Stimulated activated memory B cell treated with anti-CD40 and anti-IgM and Interleukin-4, amounts not matched to agents 10 μg/mL and 1 μg/mL and 100 μg/mL, for 72 hours (primary cell): ENCODE data around the gene ATF7IP2.
A peak's percentile ranks its signal among the peaks of the same experiment; 100 is the strongest.
"Not testable (repeated sequence)": the region's sequence is repeated elsewhere in the genome, so short reads cannot be mapped to it uniquely, and the experiment has no call there.

Source experiments
- ATAC-seq: fragments of 150-1000 bp; cut with Tn5 transposase; 2 replicates; pipeline ENCODE4 v1.10.0; 2021
- H3K27ac Mint-ChIP-seq: one replicate; pipeline ENCODE4 v1.8.0; 2022; ENCODE audit warnings: mild to moderate bottlenecking, mixed read lengths
- H3K27me3 Mint-ChIP-seq: one replicate; pipeline ENCODE4 v1.8.0; 2022; ENCODE audit warnings: mixed read lengths
- H3K36me3 Mint-ChIP-seq: one replicate; pipeline ENCODE4 v1.8.0; 2022; ENCODE audit warnings: mixed read lengths
- H3K4me1 Mint-ChIP-seq: one replicate; pipeline ENCODE4 v1.8.0; 2022; ENCODE audit warnings: mixed read lengths
- H3K4me3 Mint-ChIP-seq: one replicate; pipeline ENCODE4 v1.8.0; 2022; ENCODE audit warnings: mild to moderate bottlenecking, moderate library complexity, mixed read lengths
- H3K9me3 Mint-ChIP-seq: one replicate; pipeline ENCODE4 v1.8.0; 2022; ENCODE audit warnings: mixed read lengths

Gene ATF7IP2

DNA sequence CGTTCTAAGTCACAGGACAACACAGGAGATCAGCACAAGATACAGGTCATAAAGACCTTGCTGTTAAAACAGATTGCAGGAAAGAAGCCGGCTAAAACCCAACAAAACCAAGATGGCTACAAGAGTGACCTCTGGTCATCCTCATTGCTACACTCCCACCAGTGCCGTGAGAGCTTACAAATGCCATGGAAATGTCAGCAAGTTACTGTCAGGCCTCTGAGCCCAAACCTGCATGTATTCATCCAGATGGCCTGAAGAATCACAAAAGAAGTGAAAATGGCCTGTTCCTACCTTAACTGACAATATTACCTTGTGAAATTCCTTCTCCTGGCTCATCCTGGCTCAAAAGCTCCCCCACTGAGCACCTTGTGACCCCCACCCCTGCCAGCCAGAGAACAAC lies 119.4 kb downstream of the ATF7IP2 start:
- not testable (repeated sequence) for H3K36me3 Mint-ChIP-seq, ATAC-seq, H3K9me3 Mint-ChIP-seq, H3K27me3 Mint-ChIP-seq, H3K4me3 Mint-ChIP-seq
- Mint-ChIP-seq H3K4me1 (peaks cover 35% of the 10 kb centered on the region), H3K27ac (peak overlapping the region; percentile 3)

DNA sequence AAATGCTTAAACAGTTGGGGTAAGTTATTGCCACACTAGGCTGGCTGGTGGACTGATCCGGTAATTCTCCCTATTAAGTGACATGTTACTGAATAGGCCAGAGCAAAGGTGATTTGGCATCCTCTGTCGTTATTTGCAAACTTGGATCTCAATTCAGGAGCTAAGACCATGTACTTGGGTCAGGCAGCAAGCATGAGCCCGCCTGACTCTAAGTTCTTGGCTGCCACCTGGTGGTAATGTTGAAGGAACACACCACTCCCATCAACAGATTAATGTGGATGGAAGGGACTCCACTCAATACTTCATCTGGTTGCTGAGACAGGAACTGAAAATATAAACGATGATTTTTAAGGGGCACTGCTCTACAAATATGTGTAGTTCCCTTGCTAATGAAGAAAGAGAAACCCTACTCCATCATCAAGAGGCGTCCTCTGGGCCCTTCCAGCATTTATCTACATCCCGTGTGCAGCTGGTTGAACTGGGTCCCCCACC lies 123.7 kb downstream of the ATF7IP2 start:
- H3K27me3 Mint-ChIP-seq, result no peaks in the 10 kb centered on the region
- H3K27ac Mint-ChIP-seq, result peak overlapping the region; percentile 79
- peaks cover 35% of the 10 kb centered on the region for H3K4me1 Mint-ChIP-seq
- no peaks in the 10 kb centered on the region for H3K36me3 Mint-ChIP-seq
- peak; percentile 92 for ATAC-seq
- H3K4me3 Mint-ChIP-seq, result peak overlapping the region; percentile 41
- peaks cover 4% of the 10 kb centered on the region for H3K9me3 Mint-ChIP-seq

DNA sequence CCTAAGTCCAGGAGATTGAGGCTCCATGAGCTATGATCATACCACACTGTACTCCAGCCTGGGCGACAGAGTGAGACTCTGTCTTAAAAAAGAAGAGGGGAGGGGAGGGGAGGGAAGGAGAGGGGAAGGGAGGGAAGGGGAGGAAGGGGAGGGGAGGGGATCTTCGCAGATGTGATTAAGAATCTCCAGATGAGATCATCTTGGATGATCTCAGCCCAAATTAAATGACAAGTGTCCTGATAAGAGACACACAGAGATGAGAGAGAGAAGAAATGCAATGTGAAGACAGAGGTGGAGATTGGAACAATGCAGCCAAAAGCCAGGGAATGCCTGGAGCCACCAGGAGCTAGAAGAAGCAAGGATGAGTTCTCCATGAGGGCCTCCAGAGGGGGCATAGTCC lies 124.4 kb downstream of the ATF7IP2 start:
- no peak for ATAC-seq
- Mint-ChIP-seq H3K27ac (peak overlapping the region; percentile 79), H3K27me3 (no peaks in the 10 kb centered on the region), H3K9me3 (peaks cover 2% of the 10 kb centered on the region), H3K4me1 (peaks cover 37% of the 10 kb centered on the region), H3K36me3 (no peaks in the 10 kb centered on the region), H3K4me3 (peak overlapping the region; percentile 41)

DNA sequence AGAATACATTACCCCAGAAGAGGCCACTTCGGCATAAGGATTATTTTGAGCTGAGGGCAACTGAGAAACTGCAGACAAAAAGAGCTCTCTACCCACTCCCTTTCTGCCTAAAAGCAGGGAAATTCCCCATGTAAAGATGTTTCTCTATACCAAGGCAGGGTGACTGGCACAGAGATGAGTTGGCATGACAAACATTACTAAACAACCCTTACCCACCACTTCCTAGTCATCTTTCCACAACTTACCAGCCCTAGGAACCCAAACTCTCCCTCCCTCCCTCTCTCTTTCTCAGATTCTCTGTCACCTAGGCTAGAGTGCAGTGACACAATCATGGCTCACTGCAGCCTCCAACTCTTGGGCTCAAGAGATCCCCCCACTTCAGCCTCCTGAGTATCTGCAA lies 126.0 kb downstream of the ATF7IP2 start:
- peaks cover 43% of the 10 kb centered on the region for H3K4me1 Mint-ChIP-seq

DNA sequence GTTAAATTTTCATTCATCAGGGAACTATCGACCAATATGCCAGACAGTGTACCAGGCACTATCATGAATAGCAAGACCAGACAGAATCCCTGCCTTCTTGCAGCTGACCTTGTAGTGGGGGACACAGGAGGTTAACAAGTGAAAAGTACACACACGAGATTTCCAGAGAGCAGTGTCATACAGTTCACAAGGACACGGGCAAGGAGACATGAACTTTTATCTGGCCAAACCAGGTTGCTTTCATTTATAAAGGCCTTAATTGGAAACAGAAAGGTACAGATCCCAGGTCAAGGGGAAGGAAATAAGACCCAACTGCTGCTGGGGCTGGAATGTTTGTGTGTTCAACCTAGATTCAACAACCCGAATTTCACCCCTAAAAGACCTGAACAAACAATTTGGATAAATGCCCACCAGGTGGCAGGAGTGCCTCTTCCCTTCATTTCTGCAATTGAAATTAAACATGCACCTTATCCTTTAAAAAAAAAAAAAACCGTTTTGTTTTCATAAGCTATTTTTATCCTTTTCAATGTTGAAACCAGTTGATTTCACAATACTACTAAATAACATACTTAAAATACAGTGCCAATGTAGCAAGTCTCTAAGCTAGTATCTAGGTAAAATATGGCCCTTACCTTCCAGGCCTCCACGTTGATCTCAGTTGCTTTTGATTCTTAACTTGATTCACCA lies 128.7 kb downstream of the ATF7IP2 start:
- peaks cover 39% of the 10 kb centered on the region for H3K4me1 Mint-ChIP-seq
- no peak overlapping the region for H3K4me3 Mint-ChIP-seq
- no peak for ATAC-seq
- no peaks in the 10 kb centered on the region for H3K27me3 Mint-ChIP-seq
- no peaks in the 10 kb centered on the region for H3K36me3 Mint-ChIP-seq
- H3K27ac Mint-ChIP-seq, result peak overlapping the region; percentile 14
- peaks cover 5% of the 10 kb centered on the region for H3K9me3 Mint-ChIP-seq

More for the DNA sequence above, 126.0 kb downstream of the ATF7IP2 start:
- Mint-ChIP-seq H3K27me3 (no peaks in the 10 kb centered on the region), H3K9me3 (peaks cover 5% of the 10 kb centered on the region), H3K36me3 (no peaks in the 10 kb centered on the region), H3K27ac (peak overlapping the region; percentile 20), H3K4me3 (peak overlapping the region; percentile 19)
- ATAC-seq, result peak; percentile 83

DNA sequence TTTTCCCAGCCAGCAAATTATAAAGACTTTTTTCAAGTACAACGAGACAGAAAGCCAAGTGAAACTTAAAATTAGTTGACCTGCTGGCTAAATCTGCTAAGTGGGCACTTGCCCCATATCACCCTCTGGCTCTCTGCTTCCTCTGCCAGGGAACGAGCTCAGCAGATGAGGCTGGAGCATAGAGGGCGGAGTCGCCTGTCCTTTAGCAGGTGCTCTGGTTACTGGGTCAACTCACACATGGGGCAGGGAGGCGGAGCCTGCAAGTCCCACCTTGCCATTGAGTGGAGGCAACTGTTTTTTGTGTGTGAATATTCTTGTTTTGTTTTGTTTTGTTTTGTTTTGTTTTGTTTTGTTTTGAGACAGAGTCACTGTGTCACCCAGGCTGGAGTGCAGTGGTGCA lies 132.0 kb downstream of the ATF7IP2 start:
- ATAC-seq, result no peak
- Mint-ChIP-seq H3K27me3 (no peaks in the 10 kb centered on the region), H3K4me1 (peaks cover 14% of the 10 kb centered on the region), H3K36me3 (no peaks in the 10 kb centered on the region), H3K9me3 (peaks cover 3% of the 10 kb centered on the region), H3K27ac (no peak overlapping the region), H3K4me3 (no peak overlapping the region)

DNA sequence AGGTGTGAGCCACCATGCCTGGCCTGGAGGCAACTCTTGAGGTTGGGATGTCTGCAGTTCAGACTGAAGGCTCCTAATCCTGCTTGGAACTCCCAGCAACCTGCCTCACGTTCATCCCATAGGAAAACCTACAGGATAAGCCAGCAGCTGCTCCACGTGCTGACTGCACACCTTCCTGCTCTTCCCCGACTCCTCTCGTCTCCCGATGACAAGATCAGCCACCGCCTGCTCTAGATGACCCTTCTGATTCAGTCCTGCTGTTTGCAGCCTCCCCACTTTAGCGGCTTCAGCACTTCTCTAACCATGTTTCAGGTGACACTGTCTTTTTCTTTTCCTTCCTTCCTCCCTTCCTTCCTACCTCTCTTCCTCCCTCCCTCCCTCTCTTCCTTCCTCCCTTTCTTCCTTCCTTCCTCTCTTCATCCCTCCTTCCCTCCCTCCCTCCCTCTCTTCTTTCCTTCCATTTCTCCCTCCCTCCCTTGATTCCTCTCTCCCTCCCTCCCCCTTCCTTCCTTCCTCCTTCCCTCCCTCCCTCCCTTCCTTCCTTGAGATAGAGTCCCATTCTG lies 132.7 kb downstream of the ATF7IP2 start:
- H3K36me3 Mint-ChIP-seq, result no peaks in the 10 kb centered on the region
- H3K27me3 Mint-ChIP-seq, result no peaks in the 10 kb centered on the region
- no peak overlapping the region for H3K27ac Mint-ChIP-seq
- no peak overlapping the region for H3K4me3 Mint-ChIP-seq
- ATAC-seq, result no peak
- peaks cover 3% of the 10 kb centered on the region for H3K9me3 Mint-ChIP-seq
- peaks cover 14% of the 10 kb centered on the region for H3K4me1 Mint-ChIP-seq

DNA sequence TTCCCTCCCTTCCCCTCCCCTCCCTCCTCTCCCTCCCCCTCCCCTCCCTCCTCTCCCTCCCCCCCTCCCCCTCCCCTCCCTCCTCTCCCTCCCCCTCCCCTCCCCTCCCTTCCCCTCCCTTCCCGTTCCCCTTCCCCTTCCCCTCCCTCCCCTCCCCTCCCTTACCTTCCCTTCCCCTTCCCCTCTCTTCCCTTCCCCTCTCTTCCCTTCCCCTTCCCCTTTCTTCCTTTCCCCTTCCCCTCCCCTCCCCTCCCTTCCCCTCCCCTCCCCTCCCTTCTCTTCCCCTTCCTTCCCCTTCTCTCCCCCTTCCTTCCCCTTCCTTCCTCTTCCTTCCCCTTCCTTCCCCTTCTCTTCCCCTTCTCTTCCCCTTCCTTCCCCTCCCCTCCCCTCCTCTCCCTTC lies 133.4 kb downstream of the ATF7IP2 start:
- Mint-ChIP-seq H3K27ac (no peak overlapping the region), H3K9me3 (peaks cover 3% of the 10 kb centered on the region), H3K27me3 (no peaks in the 10 kb centered on the region), H3K4me3 (no peak overlapping the region), H3K36me3 (no peaks in the 10 kb centered on the region), H3K4me1 (peaks cover 14% of the 10 kb centered on the region)
- no peak for ATAC-seq

DNA sequence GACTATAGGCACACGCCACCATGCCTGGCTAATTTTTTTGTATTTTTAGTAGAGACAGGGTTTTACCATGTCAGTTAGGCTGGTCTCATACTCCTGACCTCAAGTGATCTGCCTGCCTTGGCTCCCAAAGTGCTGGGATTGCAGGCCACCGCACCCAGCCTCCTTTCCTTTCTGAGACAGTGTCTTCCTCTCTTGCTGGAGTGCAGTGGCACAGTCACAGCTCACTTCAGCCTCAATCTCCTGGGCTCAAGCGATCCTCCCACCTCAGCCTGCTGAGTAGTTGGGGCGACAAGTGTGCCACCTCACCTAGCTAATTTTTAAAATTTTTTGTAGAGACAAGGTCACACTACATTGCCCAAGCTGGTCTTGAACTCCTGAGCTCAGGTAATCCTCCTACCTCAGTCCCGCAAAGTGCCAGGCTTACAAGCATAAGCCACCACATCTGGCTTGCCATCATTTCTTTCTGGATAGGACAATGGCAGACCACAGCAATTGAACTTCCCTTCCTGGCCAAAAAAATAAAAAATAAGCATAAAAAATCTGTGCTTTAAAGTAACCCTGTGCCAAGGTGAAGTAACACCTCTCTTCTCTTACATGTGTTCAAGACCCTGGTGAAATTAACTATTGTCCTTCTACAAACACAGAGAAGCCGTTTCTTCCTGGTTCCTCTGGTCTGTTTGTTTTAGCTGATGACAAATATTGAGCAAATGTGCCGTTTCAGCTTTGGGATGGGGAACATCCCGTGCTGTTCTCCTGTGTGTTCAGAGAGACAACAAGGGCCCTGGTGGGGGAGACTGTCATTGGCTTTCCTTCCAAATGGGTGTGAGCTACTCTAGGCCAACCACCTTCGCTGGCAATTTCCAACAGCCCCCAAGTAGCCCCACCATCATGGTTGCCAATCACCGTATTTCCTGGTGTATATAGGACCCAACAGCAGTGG lies 134.3 kb downstream of the ATF7IP2 start:
- peaks cover 5% of the 10 kb centered on the region for H3K4me1 Mint-ChIP-seq

DNA sequence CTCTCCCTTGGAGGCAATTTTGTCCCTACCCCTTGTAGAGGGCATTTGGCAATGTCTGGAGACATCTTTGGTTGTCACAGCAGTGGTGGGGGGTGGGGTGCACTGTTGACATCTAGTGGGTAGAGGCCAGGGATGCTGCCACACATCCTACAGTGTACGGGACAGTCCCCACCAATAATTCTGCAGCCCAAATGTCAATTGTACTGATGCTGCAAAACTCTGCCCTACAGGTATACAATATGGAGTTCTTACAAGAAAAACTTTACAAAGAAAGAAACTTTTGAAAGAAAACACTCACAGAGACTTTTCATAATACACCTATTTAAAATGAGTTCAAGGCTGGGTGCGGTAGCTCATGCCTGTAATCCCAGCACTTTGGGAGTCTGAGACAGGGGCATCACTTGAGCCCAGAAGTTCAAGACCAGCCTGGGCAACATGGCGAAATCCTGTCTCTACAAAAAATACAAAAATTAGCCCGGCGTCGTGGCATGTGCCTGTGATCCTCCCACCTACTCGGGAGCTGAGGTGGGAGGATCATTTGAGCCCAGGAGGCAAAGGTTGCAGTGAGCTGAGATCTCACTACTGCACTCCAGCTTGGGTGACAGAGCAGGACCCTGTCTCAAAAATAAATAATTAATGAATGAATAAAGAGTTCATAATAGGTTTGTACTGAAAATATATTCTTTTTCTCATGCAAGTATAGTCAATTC lies 135.2 kb downstream of the ATF7IP2 start:
- Mint-ChIP-seq H3K9me3 (peaks cover 3% of the 10 kb centered on the region), H3K36me3 (no peaks in the 10 kb centered on the region), H3K27ac (peak overlapping the region; percentile 77), H3K4me3 (no peak overlapping the region), H3K4me1 (no peaks in the 10 kb centered on the region), H3K27me3 (no peaks in the 10 kb centered on the region)
- ATAC-seq, result no peak

More for the DNA sequence above, 134.3 kb downstream of the ATF7IP2 start:
- Mint-ChIP-seq H3K36me3 (no peaks in the 10 kb centered on the region), H3K9me3 (peaks cover 3% of the 10 kb centered on the region), H3K27ac (peak overlapping the region; percentile 77), H3K27me3 (no peaks in the 10 kb centered on the region), H3K4me3 (no peak overlapping the region)
- no peak for ATAC-seq

DNA sequence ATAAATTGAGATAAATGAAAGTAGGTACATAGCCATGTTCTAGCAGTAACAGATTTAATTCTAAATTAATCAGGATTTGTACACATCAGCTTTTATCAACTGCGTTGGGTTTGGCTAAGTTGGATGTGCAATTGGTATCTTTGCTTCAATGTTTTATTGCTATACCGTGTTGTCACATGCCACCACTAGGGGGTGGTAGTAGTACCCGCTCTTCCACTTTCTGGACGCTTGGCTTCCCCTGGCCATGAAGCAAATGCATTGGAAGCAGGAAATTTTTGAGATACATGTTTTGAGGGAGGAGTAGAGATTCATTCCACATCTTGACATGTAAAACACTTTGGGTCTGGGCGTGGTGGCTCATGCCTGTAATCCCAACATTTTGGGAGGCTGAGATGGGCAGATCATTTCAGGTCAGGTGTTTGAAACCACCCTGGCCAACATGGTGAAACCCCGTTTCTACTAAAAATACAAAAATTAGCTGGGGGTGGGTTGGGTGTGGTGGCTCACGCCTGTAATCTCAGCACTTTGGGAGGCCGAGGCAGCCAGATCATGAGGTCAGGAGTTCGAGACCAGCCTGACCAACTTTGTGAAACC lies 135.9 kb downstream of the ATF7IP2 start:
- no peaks in the 10 kb centered on the region for H3K9me3 Mint-ChIP-seq

DNA sequence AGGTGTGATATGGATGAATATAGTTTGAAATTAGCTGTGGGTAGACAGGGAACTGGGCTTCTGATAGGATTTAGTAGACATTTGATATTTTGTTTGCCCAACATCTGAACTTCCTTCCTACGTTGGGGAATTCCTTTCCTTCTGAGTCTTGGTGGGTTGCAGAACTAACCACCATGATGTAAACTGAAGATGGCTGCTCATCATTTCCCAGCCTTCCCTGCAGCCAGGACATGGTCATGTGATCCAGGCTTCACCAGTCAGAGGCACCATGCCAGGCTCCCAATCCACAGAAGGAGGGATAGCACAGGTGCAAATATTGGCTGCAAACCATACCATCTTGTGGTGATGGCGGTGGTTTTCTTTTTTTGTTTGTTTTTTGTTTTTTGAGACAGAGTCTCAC lies 137.1 kb downstream of the ATF7IP2 start:
- Mint-ChIP-seq H3K4me3 (no peak overlapping the region), H3K27ac (no peak overlapping the region), H3K36me3 (no peaks in the 10 kb centered on the region), H3K9me3 (no peaks in the 10 kb centered on the region), H3K4me1 (no peaks in the 10 kb centered on the region), H3K27me3 (no peaks in the 10 kb centered on the region)
- no peak for ATAC-seq

More for the DNA sequence above, 135.9 kb downstream of the ATF7IP2 start:
- Mint-ChIP-seq H3K4me1 (no peaks in the 10 kb centered on the region), H3K27ac (no peak overlapping the region), H3K4me3 (no peak overlapping the region), H3K36me3 (no peaks in the 10 kb centered on the region), H3K27me3 (no peaks in the 10 kb centered on the region)
- no peak for ATAC-seq

DNA sequence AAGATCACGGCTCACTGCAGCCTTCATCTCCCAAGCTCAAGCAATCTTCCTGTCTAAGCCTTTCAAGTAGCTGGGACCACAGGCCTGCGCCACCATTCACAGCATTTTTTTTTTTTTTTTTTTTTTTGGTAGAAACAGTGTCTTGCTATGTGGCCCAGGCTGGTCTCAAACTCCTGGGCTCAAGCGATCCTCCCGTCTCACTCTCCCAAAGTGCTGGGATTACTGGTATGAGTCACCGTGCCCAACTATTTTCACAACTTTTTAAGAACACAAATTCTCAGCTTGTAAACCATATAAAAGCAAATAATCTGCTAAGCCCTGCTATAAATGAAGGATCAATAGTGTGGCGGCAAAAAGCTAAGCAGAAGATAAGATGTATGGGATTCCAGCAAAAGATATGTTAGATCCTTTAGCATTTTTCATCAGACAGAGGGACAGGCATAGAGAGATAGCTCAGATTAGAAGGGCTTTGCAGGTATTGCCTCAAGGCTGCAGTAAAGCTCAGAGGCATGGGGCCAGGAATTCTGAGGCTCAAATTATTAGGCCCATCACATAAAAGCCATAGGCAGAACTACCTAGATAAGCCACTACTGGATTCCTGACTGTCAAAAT lies 139.5 kb downstream of the ATF7IP2 start:
- Mint-ChIP-seq H3K27me3 (no peaks in the 10 kb centered on the region), H3K27ac (no peak overlapping the region), H3K9me3 (no peaks in the 10 kb centered on the region), H3K4me1 (no peaks in the 10 kb centered on the region), H3K36me3 (no peaks in the 10 kb centered on the region), H3K4me3 (no peak overlapping the region)
- ATAC-seq, result no peak

DNA sequence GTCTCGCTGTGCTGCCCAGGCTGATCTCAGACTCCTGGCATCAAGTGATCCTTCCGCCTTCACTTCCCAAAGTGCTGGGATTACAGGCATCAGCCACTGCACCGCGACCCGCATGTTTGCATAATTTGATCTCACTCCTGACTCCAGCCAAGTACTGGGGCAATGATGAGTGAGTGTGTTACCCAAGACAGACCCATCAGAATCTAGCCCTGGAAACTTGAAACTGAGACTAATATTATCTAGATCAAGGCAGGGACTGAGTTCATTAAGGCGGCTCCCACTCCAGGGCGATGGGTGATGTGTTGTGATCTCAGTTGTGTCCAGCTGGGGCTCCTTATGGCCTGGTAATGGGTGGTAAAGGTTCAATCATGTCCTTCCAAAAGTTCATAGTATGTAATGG lies 141.1 kb downstream of the ATF7IP2 start:
- H3K27me3 Mint-ChIP-seq, result no peaks in the 10 kb centered on the region
- H3K36me3 Mint-ChIP-seq, result no peaks in the 10 kb centered on the region
- H3K4me3 Mint-ChIP-seq, result no peak overlapping the region
- no peaks in the 10 kb centered on the region for H3K9me3 Mint-ChIP-seq
- H3K27ac Mint-ChIP-seq, result no peak overlapping the region
- no peaks in the 10 kb centered on the region for H3K4me1 Mint-ChIP-seq
- ATAC-seq, result no peak
